NCI-H774 (cell line): ENCODE results near the gene SPACDR.

ENCODE experiments used
- DNase-seq: peaks from one replicate; lab custom pipeline; 2025; lab: John Stamatoyannopoulos, UW

The SPACDR gene

DNA sequence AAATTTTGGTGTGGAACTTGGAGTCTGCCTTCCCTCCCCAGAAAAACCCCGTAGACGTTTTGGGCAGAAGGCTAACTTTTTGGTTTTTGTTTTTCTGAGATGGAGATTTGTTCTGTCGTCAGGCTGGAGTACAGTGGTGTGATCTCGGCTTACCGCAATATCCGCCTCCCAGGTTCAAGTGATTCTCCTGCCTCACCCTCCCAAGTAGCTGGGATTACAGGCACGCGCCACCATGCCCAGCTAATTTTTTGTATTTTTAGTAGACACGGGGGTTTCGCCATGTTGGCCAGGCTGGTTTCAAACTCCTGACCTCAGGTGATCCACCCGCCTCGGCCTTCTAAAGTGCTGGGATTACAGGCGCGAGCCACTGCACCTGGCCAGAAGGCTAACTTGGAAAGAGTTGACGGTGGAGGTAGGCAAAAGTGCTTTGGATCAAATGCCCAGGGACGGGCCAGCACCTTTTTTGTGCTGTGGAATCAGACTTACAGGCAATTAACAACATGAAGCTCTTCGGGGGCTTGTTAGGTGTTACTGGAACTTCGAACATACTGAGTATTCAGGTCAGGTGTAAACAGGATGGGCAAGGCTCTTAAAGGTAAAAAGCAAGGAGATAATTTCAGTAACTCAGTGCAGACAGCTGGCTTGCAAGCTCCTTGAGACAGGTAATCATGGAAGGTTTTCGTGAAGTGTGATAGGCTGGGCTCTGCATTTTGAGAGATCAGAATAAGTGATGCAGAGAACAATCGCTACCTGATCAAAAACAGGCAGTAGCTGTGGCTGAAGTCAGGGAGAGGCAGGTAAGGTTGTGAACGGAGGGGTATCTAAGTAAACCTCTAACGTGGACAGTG, 29.5 kb downstream of the SPACDR start:
- DNase-seq = no peak

DNA sequence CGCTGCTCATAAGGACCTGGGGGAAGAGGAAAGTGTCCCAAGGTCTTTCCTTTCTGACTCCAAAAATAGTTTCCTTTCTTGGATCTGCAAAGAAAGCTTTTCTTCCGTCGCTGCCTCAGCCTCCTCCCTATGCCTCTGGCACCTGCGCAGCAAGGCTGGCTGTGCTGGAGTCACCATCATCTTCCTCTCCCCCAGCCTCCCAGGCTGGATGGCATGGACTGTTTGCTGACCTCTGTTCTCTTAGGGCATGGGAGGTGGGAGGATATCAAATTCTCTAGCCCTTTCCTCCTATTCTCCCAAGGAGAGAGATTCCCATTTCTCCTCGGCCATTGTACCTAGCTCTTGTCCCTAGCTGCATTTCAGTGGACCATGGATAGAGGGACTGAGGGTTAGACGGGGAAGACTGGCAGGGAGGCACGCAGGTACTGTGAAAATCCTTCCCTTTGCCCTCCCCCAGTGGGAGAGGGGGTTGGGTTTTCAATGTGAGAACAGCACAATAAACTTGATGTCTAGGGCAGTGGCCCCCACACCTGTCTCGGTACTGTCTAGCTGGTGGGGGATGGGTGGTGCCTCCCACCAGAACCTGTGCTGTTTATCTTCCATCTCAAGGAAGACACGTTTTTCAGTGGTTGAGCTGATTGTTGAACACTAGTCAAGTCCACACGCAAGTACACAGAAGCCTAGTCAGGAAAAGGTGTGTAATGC, 30.3 kb downstream of the SPACDR start:
- DNase-seq = no peak

- no peak for DNase-seq
Measured at GRCh38 chr7:100433276-100433591, 30.8 kb downstream of the SPACDR start.

DNA sequence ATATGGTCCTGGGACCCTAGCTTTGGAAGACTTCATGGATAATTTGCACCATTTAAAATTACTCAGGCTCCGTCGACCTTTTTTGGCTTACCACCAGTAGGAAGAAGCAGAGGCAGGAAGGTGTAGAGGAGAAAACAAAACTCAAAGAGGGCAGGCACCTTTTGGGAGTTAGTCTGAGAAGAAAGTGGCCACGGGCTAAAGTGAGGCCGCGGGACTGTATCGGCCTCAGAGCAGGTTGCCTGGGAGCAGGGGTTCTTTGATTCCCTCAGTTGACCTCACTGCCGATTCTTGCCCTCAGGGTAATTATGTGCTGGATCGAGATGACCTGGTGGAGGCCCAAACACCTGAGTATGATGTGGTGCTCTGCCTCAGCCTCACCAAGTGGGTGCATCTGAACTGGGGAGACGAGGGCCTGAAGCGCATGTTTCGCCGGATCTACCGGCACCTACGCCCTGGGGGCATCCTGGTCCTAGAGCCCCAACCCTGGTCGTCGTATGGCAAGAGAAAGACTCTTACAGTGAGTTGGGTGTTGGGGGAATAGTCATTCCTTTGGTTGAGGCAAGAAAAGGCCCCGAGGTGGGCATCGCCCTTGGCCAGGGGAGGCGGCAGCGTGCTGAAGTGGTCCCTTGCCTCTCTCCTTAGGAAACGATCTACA, 31.3 kb downstream of the SPACDR start:
- DNase-seq = no peak

DNA sequence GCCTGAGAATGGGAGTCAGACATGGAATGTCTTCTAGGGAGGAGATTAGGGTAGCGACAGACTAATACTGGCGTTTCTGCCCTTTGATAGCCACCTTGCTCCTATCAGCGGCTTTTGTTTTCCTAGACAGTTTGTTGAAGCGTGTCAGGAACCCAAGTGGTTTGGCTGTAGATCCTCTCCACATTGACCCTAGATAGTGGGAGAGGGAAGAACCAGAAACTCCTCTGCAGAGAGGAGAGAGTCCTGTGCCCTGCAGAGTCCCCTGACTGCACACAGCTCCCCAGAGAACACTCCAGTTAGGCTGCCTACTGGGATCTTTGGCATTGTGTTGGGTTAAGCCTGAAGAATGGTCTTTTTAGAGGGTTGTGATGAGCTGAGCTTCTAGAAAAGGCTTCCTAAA, 32.0 kb downstream of the SPACDR start:
- DNase-seq = no peak

GRCh38 chr7:100431286-100431735, 32.7 kb downstream of the SPACDR start:
- no peak for DNase-seq

DNA sequence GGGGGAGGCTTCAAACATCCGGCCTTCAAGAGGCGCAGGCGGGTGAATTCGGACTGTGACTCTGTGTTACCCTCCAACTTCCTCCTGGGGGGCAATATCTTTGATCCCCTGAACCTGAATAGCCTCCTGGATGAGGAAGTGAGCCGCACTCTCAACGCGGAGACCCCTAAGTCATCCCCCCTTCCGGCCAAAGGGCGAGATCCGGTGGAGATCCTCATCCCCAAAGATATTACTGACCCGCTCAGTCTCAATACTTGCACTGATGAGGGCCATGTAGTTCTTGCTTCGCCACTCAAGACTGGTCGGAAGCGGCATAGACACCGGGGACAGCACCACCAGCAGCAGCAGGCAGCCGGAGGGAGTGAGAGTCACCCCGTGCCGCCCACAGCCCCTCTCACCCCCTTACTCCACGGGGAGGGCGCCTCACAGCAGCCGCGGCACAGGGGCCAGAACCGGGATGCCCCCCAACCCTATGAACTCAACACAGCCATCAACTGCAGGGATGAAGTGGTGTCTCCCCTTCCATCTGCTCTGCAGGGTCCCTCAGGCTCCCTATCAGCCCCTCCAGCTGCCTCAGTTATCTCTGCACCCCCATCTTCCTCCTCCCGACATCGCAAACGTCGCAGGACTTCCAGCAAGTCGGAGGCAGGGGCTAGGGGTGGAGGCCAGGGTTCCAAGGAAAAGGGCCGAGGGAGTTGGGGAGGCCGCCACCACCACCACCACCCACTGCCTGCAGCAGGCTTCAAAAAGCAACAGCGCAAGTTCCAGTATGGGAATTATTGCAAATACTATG, 33.4 kb downstream of the SPACDR start:
- no peak for DNase-seq

DNA sequence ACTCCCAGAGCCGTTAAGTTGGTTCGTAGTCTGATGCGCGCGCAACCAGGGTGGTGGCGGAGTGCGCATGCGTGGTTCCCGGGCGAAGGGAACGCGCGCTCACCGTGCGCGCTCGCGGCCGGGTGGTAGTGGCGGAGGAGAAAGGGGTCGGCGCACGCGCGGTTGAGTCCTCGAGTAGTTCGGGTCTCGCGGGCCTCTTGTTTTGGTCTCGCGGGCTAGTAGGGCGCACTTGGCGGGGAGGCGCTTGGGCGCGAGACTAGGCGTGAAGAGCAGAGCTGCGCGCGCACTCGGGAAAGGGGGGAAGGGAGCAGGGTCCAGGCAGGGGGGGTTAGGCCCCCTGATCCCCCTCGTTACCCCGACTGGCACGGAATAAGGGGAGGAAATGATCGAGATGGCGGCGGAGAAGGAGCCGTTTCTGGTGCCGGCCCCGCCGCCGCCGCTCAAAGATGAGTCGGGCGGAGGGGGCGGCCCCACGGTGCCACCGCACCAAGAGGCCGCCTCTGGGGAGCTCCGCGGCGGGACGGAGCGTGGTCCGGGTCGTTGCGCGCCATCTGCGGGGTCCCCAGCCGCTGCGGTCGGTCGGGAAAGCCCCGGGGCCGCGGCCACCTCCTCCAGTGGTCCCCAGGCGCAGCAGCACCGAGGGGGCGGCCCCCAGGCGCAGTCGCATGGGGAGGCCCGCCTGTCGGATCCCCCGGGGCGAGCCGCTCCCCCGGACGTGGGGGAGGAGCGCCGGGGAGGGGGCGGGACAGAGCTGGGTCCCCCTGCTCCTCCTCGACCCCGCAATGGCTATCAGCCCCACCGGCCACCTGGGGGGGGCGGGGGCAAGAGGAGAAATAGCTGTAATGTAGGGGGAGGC, 34.2 kb downstream of the SPACDR start, which contains the start of gene MEPCE:
TSS of gene MEPCE (plus strand) at position 195 of the 856 bp plus-strand sequence. CDS start at position 383, 188 bp downstream.
- DNase-seq = peak; percentile 95

DNA sequence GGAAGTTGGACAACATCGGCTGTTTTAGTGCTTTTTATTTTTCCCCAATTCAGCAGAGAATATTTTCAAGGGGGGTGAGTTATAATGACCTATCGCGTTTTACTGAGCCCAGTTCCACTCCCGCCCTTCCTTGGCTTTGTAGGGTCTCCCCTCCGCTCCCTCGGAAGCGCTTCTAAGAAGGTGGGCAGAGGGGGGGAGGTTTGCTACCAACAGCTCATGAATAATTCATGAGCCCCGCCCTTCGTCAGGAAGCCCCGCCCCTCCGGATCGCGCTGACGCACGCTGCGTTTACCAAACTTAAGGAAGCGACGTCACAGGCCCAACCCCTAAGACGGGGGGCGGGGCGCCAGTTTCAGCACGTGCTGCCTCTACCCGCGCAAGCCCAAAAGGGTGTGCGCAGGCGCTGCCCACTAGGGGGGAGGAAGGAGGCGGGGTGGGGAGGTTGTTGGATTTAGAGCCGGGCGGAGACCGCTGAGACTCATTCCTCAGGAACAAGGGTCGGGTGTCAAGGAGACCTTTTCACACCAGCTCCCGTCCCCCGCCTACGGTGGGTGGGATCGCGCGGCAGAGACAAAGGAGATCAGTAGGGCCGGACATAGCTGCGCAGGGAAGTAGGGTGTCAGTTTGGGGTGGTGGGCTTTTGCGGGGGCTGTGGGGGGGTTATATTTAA, 35.0 kb downstream of the SPACDR start:
- peak; percentile 98 for DNase-seq

GRCh38 chr7:100428199-100428966, 35.7 kb downstream of the SPACDR start, which contains the start of gene ZCWPW1:
TSS of gene ZCWPW1 (minus strand) at chr7:100428703. CDS start at chr7:100420649, 8,054 bp downstream.
- peak; percentile 93 for DNase-seq

- DNase-seq = no peak
Measured at GRCh38 chr7:100427762-100428198, 36.3 kb downstream of the SPACDR start.

GRCh38 chr7:100426516-100426915, 37.5 kb downstream of the SPACDR start:
- DNase-seq = no peak

- DNase-seq = no peak
Measured at GRCh38 chr7:100425347-100425746, 38.7 kb downstream of the SPACDR start.

DNA sequence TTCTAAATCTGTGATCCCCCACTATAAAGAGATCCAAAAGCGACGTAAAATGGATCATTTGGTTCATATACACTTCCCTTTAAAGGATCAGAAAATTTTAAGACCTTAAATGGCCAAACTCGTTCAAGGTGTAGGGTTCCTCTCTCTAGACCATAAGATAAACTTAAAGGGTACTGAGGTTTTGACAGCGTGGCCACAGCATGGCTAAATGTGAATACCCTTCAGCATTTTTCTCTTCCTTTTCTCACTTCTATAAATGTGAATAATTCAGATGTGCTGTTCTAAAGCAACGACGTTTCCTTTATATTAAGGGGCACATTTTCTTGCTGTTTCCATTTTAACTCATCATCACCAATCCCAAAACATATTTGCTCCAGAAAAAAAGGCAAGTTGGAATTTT, 40.7 kb downstream of the SPACDR start:
- no peak for DNase-seq

DNA sequence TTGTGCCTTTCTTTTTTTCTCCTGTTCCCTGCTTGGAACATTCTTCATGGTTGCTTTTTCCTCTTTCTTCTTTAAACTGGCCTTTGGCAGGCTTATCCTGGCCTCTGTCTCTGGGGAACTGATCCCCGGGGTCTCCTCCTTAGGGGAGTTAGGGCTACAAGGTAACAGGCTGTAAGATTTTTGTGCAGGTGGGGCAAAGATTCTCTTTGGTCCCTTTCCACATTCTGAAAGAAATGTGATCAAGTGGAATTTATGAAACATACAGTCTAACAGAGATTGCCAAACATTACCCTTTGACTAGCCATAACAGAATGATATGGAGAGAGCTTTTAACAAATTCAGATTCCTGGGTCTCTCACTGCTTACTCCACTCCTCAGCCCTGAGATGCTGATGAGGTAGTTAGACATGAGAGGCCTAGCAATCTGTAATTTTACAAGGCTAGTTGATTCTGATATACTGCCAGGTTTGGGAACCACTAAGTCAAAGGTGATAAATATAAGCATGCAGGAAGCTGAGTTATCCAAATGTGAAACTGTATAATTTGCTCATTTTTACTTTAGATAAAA, 44.3 kb downstream of the SPACDR start:
- no peak for DNase-seq

- no peak for DNase-seq
Measured at GRCh38 chr7:100418930-100419659, 45.0 kb downstream of the SPACDR start.

GRCh38 chr7:100415448-100415847, 48.6 kb downstream of the SPACDR start:
- DNase-seq = no peak

DNA sequence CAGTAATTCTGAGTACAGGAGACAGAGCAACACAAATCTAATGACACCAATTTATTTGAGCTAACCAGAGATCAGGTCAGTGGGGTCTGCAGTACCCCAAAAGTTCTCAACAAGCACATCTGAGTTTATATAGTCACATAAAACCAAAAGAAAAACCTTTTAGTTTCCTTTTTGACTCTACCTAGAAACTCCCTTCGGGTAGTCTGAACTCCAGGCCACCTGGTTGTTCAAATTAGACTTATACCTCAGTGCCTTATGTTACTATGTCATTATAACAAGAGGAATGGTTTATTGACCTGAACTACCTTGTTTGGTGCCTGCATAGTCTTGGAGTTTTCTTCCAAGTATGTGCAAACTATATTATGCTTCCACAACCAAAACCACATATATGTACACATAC, 50.2 kb downstream of the SPACDR start:
- DNase-seq = no peak
